HG03196 (cell line): ENCODE measurements around the gene ATP4A.

Source experiments
- ATAC-seq: cut with Tn5 transposase; IDR thresholded peaks from one replicate; pipeline ENCODE4 v1.9.1; 2021; ENCODE audit not compliant: unreplicated experiment

ATP4A gene

GRCh38 chr19:35549879-35550523 is 13.5 kb downstream of the ATP4A start:
- no peak for ATAC-seq

GRCh38 chr19:35549174-35549788 is 14.2 kb downstream of the ATP4A start:
- no peak for ATAC-seq

- ATAC-seq: no peak
Measured at GRCh38 chr19:35546532-35546931, 16.9 kb downstream of the ATP4A start.

- ATAC-seq: peak; percentile 26
Measured at GRCh38 chr19:35545855-35546381, 17.5 kb downstream of the ATP4A start.

- ATAC-seq: peak; percentile 79
Measured at GRCh38 chr19:35545001-35545854, 18.2 kb downstream of the ATP4A start, which contains the start of gene TMEM147. Gene TMEM147 (plus strand): TSS chr19:35545626. CDS start chr19:35545740, 114 bp downstream.

- no peak for ATAC-seq
Measured at GRCh38 chr19:35544110-35544802, 19.2 kb downstream of the ATP4A start.

- ATAC-seq: no peak
Measured at GRCh38 chr19:35543280-35544109, 20.0 kb downstream of the ATP4A start.

GRCh38 chr19:35542209-35542608 is 21.2 kb downstream of the ATP4A start:
- no peak for ATAC-seq

- ATAC-seq: no peak
Measured at GRCh38 chr19:35540356-35540927, 23.0 kb downstream of the ATP4A start.

GRCh38 chr19:35539850-35540249 is 23.6 kb downstream of the ATP4A start:
- no peak for ATAC-seq

GRCh38 chr19:35539314-35539713 is 24.1 kb downstream of the ATP4A start:
- no peak for ATAC-seq

GRCh38 chr19:35534803-35535480 is 28.5 kb downstream of the ATP4A start:
- no peak for ATAC-seq

- ATAC-seq: no peak
Measured at GRCh38 chr19:35533822-35534392, 29.6 kb downstream of the ATP4A start.

- ATAC-seq: no peak
Measured at GRCh38 chr19:35533201-35533821, 30.1 kb downstream of the ATP4A start, which contains the start of gene GAPDHS. Gene GAPDHS (plus strand): TSS chr19:35533456. CDS start chr19:35533528, 72 bp downstream.

GRCh38 chr19:35531291-35531690 is 32.2 kb downstream of the ATP4A start:
- ATAC-seq: no peak

GRCh38 chr19:35529241-35530218 is 33.9 kb downstream of the ATP4A start:
- ATAC-seq: no peak
